ENCODE data around the gene EIF3K. TPM values are rescaled to one million over a fixed set of nuclear protein-coding genes. Genes with fewer than 3 reads are reported as not detected.

The EIF3K gene
- total RNA-seq, 1 experiment from 2014 or later, result 375 TPM

GRCh38 chr19:38671654-38672053, 52.7 kb downstream of the EIF3K start:
- CTCF ChIA-PET, result no interaction called here
- H3K9me3 Mint-ChIP-seq (ENCODE audit: unreplicated experiment), result no peaks in the 10 kb centered on the region
- no peak for TF ChIP-seq CTCF (IDR thresholded peaks at IDR 0.05; ENCODE audit: unreplicated experiment)
- peaks cover 75% of the 10 kb centered on the region for H3K36me3 Mint-ChIP-seq (ENCODE audit: insufficient read depth, unreplicated experiment)
- H3K27me3 Mint-ChIP-seq (ENCODE audit: insufficient read depth, unreplicated experiment), result no peaks in the 10 kb centered on the region
- intact Hi-C loops (cut with micrococcal nuclease), result no loop called here
- peak overlapping the region; percentile 17 for H3K27ac Mint-ChIP-seq (ENCODE audit: low read depth, unreplicated experiment)
- peaks cover 47% of the 10 kb centered on the region for H3K4me1 Mint-ChIP-seq (ENCODE audit: insufficient read depth, unreplicated experiment)
- POLR2A ChIA-PET, result interaction anchor here (0.6 to 6.8 kb wide), 4 partner anchors 9 to 20 kb away, joined by 3 to 41 read pairs (median 5); no protein-coding TSS in a partner anchor
- BruUV-seq (replicated peaks), result no TSS peak
- DNase-seq (ENCODE audit: unreplicated experiment), result no peak
- no peak overlapping the region for H3K4me3 Mint-ChIP-seq (ENCODE audit: unreplicated experiment)

- Mint-ChIP-seq H3K9me3 (ENCODE audit: unreplicated experiment) (no peaks in the 10 kb centered on the region), H3K27me3 (ENCODE audit: insufficient read depth, unreplicated experiment) (no peaks in the 10 kb centered on the region), H3K36me3 (ENCODE audit: insufficient read depth, unreplicated experiment) (peaks cover 78% of the 10 kb centered on the region), H3K4me1 (ENCODE audit: insufficient read depth, unreplicated experiment) (peaks cover 48% of the 10 kb centered on the region), H3K27ac (ENCODE audit: low read depth, unreplicated experiment) (no peak overlapping the region), H3K4me3 (ENCODE audit: unreplicated experiment) (no peak overlapping the region)
- intact Hi-C loops (cut with micrococcal nuclease), result no loop called here
- BruUV-seq (replicated peaks), result no TSS peak
- CTCF ChIA-PET, result no interaction called here
- POLR2A ChIA-PET, result interaction anchor here (6.8 kb wide), 1 partner anchor 15 kb away, joined by 41 read pairs; no protein-coding TSS in a partner anchor
- no peak for DNase-seq (ENCODE audit: unreplicated experiment)
- TF ChIP-seq CTCF (IDR thresholded peaks at IDR 0.05; ENCODE audit: unreplicated experiment), result no peak
Measured at GRCh38 chr19:38673030-38673429, 54.0 kb downstream of the EIF3K start.

- Mint-ChIP-seq H3K4me1 (ENCODE audit: insufficient read depth, unreplicated experiment) (peaks cover 42% of the 10 kb centered on the region), H3K36me3 (ENCODE audit: insufficient read depth, unreplicated experiment) (peaks cover 77% of the 10 kb centered on the region), H3K9me3 (ENCODE audit: unreplicated experiment) (no peaks in the 10 kb centered on the region), H3K27me3 (ENCODE audit: insufficient read depth, unreplicated experiment) (no peaks in the 10 kb centered on the region), H3K27ac (ENCODE audit: low read depth, unreplicated experiment) (peak overlapping the region; percentile 59), H3K4me3 (ENCODE audit: unreplicated experiment) (no peak overlapping the region)
- CTCF ChIA-PET, result no interaction called here
- POLR2A ChIA-PET, result interaction anchor here (0.6 to 1.4 kb wide), 8 partner anchors 9 to 175 kb away, joined by 3 to 9 read pairs (median 3); partner anchors contain the start of gene ACTN4
- TF ChIP-seq CTCF (IDR thresholded peaks at IDR 0.05; ENCODE audit: unreplicated experiment), result no peak
- intact Hi-C loops (cut with micrococcal nuclease), result no loop called here
- no TSS peak for BruUV-seq (replicated peaks)
- DNase-seq (ENCODE audit: unreplicated experiment), result no peak
Measured at GRCh38 chr19:38674388-38675171, 55.6 kb downstream of the EIF3K start.

GRCh38 chr19:38675611-38676010, 56.6 kb downstream of the EIF3K start:
- POLR2A ChIA-PET, result no interaction called here
- Mint-ChIP-seq H3K4me3 (ENCODE audit: unreplicated experiment) (no peak overlapping the region), H3K27ac (ENCODE audit: low read depth, unreplicated experiment) (peak overlapping the region; percentile 59), H3K27me3 (ENCODE audit: insufficient read depth, unreplicated experiment) (no peaks in the 10 kb centered on the region), H3K36me3 (ENCODE audit: insufficient read depth, unreplicated experiment) (peaks cover 76% of the 10 kb centered on the region), H3K9me3 (ENCODE audit: unreplicated experiment) (no peaks in the 10 kb centered on the region), H3K4me1 (ENCODE audit: insufficient read depth, unreplicated experiment) (peaks cover 42% of the 10 kb centered on the region)
- DNase-seq (ENCODE audit: unreplicated experiment), result no peak
- intact Hi-C loops (cut with micrococcal nuclease), result no loop called here
- TF ChIP-seq CTCF (IDR thresholded peaks at IDR 0.05; ENCODE audit: unreplicated experiment), result no peak
- BruUV-seq (replicated peaks), result no TSS peak
- CTCF ChIA-PET, result no interaction called here

All from MCF 10A (cell line).